AG09309 (cell line): ENCODE results near the gene TMPRSS6.

Experiments
- DNase-seq: peaks from one replicate; pipeline ENCODE4 v3.0.0-alpha.2; 2010; ENCODE audit warnings: low read depth
- H3K4me3 ChIP-seq: 2 replicates; pipeline ENCODE4 v1.5.1; 2011; ENCODE audit warnings: mild to moderate bottlenecking, low read depth, low read length, moderate library complexity; ENCODE audit not compliant: control insufficient read depth
- CTCF ChIP-seq: IDR thresholded peaks from 2 replicates; pipeline ENCODE4 v1.5.1; 2011; ENCODE audit warnings: mild to moderate bottlenecking, low read depth, low read length, inconsistent platforms; ENCODE audit not compliant: insufficient read depth, control insufficient read depth; ENCODE audit errors: missing control alignments

Gene TMPRSS6

GRCh38 chr22:37126383-37126782 lies 16.9 kb upstream of the TMPRSS6 start:
- H3K4me3 ChIP-seq: no peak overlapping the region
- no peak for TF ChIP-seq CTCF
- no peak for DNase-seq

- DNase-seq: no peak
- TF ChIP-seq CTCF: no peak
- H3K4me3 ChIP-seq: no peak overlapping the region
Observed at GRCh38 chr22:37123649-37124048, 14.1 kb upstream of the TMPRSS6 start.

- no peak for DNase-seq
- no peak overlapping the region for H3K4me3 ChIP-seq
Observed at GRCh38 chr22:37122598-37123180, 13.2 kb upstream of the TMPRSS6 start.

DNA sequence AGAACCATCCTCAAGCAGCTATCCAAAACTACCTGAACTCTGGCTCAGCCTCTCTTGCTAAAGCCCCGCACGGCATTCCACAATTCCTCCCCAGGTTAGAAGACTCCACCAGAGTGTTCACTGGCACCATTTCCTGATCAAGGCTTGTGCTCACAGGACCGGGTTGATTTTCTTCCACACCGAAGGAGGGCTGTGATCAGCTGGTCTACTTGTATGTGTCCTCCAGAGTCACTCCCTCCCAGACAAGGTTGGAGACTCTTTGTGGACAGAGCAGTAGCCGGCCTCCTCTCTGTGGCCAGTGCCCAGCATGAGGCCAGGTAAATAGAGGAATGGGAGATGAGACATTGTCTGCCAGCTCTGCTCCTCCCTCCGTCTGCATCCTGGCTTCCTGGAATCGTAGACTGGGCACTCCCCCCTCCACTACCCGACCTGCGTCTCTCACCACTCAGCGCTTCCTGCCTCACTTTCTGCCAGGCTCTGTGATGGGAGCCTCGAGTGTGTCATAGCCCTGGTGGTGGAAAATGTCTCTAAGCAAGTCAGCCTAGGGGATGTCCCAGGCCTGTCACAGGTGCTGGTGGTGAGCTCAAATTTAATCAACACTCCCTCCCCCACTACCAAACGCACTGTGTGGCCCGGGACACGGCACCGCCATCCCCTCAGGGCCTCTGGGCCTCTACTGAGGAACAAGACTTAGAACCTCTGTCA lies 12.5 kb upstream of the TMPRSS6 start:
- no peak overlapping the region for H3K4me3 ChIP-seq
- DNase-seq: no peak
- TF ChIP-seq CTCF: no peak

More at GRCh38 chr22:37122598-37123180, 13.2 kb upstream of the TMPRSS6 start:
- no peak for TF ChIP-seq CTCF

GRCh38 chr22:37120569-37121340 lies 11.2 kb upstream of the TMPRSS6 start:
- no peak overlapping the region for H3K4me3 ChIP-seq
- no peak for TF ChIP-seq CTCF
- no peak for DNase-seq

DNA sequence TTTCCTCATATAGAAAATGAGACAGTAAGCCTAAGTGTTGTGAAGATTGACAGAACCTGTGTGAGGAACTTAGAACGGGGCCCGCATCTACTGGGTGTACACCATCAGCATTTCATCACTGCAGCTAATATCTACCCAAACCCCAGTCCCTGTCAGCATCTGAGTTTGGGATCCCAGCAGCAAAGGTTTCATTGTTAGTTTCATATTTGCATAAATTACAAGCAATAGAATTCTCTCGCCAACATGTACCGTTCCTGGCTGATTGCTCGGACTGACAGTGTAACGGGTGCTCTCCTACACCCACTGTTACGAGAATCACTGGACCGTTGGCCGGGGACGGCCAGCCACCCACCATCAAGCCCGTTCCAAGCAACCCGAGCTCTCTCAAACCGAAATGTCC lies 10.4 kb upstream of the TMPRSS6 start:
- no peak for TF ChIP-seq CTCF
- no peak for DNase-seq
- no peak overlapping the region for H3K4me3 ChIP-seq
